Measurements from ENCODE around the gene IWS1. TPM values are rescaled to one million over a fixed set of nuclear protein-coding genes. Genes with fewer than 3 reads are reported as not detected.

The IWS1 gene
- total and polyA plus RNA-seq, 2 experiments from 2014 or later = 45.9 to 47.8 TPM

GRCh38 chr2:127570282-127571250 is 44.3 kb upstream of the IWS1 start:
- TF ChIP-seq EZH2 (IDR thresholded peaks at IDR 0.05; ENCODE audit: borderline replicate concordance) (no peak), EZH2phosphoT487 (IDR thresholded peaks at IDR 0.05; ENCODE audit: low read depth, severe bottlenecking, unreplicated experiment) (no peak)
- TF ChIP-seq, protein P1, sequence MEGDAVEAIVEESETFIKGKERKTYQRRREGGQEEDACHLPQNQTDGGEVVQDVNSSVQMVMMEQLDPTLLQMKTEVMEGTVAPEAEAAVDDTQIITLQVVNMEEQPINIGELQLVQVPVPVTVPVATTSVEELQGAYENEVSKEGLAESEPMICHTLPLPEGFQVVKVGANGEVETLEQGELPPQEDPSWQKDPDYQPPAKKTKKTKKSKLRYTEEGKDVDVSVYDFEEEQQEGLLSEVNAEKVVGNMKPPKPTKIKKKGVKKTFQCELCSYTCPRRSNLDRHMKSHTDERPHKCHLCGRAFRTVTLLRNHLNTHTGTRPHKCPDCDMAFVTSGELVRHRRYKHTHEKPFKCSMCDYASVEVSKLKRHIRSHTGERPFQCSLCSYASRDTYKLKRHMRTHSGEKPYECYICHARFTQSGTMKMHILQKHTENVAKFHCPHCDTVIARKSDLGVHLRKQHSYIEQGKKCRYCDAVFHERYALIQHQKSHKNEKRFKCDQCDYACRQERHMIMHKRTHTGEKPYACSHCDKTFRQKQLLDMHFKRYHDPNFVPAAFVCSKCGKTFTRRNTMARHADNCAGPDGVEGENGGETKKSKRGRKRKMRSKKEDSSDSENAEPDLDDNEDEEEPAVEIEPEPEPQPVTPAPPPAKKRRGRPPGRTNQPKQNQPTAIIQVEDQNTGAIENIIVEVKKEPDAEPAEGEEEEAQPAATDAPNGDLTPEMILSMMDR (IDR thresholded peaks at IDR 0.05; ENCODE audit: poor library complexity) = no peak
- Histone ChIP-seq H3K36me3 (replicated peaks; ENCODE audit: insufficient read depth, low read depth) (no peaks in the 10 kb centered on the region), H3K4me3 (no peak overlapping the region), H3K9me3 (ENCODE audit: low read depth) (no peaks in the 10 kb centered on the region), H3K9me2 (replicated peaks; ENCODE audit: insufficient read depth) (no peaks in the 10 kb centered on the region), H3K4me2 (no peak overlapping the region), H3K27me3 (no peaks in the 10 kb centered on the region), H3K27ac (no peak overlapping the region), H4K20me1 (ENCODE audit: insufficient read depth, poor library complexity, severe bottlenecking) (no peaks in the 10 kb centered on the region), H2AFZ (no peak overlapping the region), H3K4me1 (ENCODE audit: insufficient read depth) (no peaks in the 10 kb centered on the region), H3K79me2 (no peaks in the 10 kb centered on the region)
- DNase-seq (ENCODE audit: low spot score) = no peak
- 74% methylated on average over 18 of the region's 18 CpGs for WGBS (ENCODE audit: low lambda C conversion rate, missing lambda C conversion rate)

DNA sequence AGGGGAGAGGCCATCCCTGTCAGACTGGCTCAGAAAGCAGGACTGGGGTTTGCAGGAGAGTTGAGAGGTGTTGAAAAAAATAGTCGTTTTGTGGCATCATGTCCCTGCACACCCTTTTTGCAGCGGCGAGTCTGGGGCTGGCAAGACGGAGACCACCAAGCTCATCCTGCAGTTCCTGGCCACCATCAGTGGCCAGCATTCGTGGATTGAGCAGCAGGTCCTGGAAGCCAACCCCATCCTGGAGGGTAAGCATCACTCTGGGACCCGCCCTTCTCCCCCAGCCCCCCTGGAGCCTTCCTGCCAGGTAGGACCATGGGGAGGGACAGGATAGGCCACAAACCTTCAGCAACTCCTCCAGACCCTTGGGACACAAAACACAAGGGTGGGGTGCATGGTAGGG is 43.4 kb upstream of the IWS1 start:
- no peaks in the 10 kb centered on the region for H3K27me3 ChIP-seq
- H3K79me2 ChIP-seq = no peaks in the 10 kb centered on the region
- no peaks in the 10 kb centered on the region for H3K36me3 ChIP-seq (replicated peaks; ENCODE audit: insufficient read depth, low read depth)
- no peak overlapping the region for H2AFZ ChIP-seq
- WGBS (ENCODE audit: low lambda C conversion rate, missing lambda C conversion rate) = 93% methylated on average over 6 of the region's 6 CpGs
- no peaks in the 10 kb centered on the region for H3K9me2 ChIP-seq (replicated peaks; ENCODE audit: insufficient read depth)
- TF ChIP-seq EZH2phosphoT487 (IDR thresholded peaks at IDR 0.05; ENCODE audit: low read depth, severe bottlenecking, unreplicated experiment) (no peak), EZH2 (IDR thresholded peaks at IDR 0.05; ENCODE audit: borderline replicate concordance) (no peak)
- TF ChIP-seq, protein P1 (IDR thresholded peaks at IDR 0.05; ENCODE audit: poor library complexity) = no peak
- DNase-seq (ENCODE audit: low spot score) = no peak
- H3K4me1 ChIP-seq (ENCODE audit: insufficient read depth) = no peaks in the 10 kb centered on the region
- no peak overlapping the region for H3K27ac ChIP-seq
- no peaks in the 10 kb centered on the region for H4K20me1 ChIP-seq (ENCODE audit: insufficient read depth, poor library complexity, severe bottlenecking)
- H3K4me2 ChIP-seq = no peak overlapping the region
- no peaks in the 10 kb centered on the region for H3K9me3 ChIP-seq (ENCODE audit: low read depth)
- H3K4me3 ChIP-seq = no peak overlapping the region

DNA sequence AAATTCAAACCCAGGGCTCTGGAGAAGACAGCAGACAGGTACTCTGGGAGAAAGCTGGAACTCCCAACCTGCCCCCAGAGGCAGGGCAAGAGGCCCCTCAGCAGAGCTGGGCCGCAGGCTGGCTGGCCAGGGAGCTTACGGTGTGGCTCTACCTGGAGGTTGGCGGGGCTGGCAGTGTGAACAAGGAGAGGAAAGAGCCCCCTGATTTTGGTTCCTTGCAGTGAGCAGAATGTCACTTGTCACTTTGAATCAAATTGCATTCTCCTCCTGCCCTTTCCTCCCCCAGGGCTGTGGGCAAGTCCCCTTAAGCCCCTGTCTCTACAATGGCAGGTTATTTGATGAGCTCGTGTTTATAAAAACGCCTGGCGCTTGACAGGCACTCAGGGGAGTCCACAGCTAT is 41.8 kb upstream of the IWS1 start:
- no peaks in the 10 kb centered on the region for H3K4me1 ChIP-seq (ENCODE audit: insufficient read depth)
- H3K27ac ChIP-seq = no peak overlapping the region
- WGBS (ENCODE audit: low lambda C conversion rate, missing lambda C conversion rate) = 86% methylated on average over 6 of the region's 6 CpGs
- H3K4me3 ChIP-seq = no peak overlapping the region
- no peaks in the 10 kb centered on the region for H3K9me2 ChIP-seq (replicated peaks; ENCODE audit: insufficient read depth)
- no peak for DNase-seq (ENCODE audit: low spot score)
- H3K9me3 ChIP-seq (ENCODE audit: low read depth) = no peaks in the 10 kb centered on the region
- TF ChIP-seq, protein P1 (IDR thresholded peaks at IDR 0.05; ENCODE audit: poor library complexity) = no peak
- TF ChIP-seq EZH2 (IDR thresholded peaks at IDR 0.05; ENCODE audit: borderline replicate concordance) = no peak
- TF ChIP-seq EZH2phosphoT487 (IDR thresholded peaks at IDR 0.05; ENCODE audit: low read depth, severe bottlenecking, unreplicated experiment) = no peak
- no peaks in the 10 kb centered on the region for H3K36me3 ChIP-seq (replicated peaks; ENCODE audit: insufficient read depth, low read depth)
- H4K20me1 ChIP-seq (ENCODE audit: insufficient read depth, poor library complexity, severe bottlenecking) = no peaks in the 10 kb centered on the region
- no peak overlapping the region for H3K4me2 ChIP-seq
- no peaks in the 10 kb centered on the region for H3K79me2 ChIP-seq
- H2AFZ ChIP-seq = no peak overlapping the region
- H3K27me3 ChIP-seq = no peaks in the 10 kb centered on the region
